GM19455 (cell line): ENCODE results near the gene SLC2A6.

Experiments used
- ATAC-seq: cut with Tn5 transposase; IDR thresholded peaks from one replicate; pipeline ENCODE4 v1.9.1; 2021; ENCODE audit not compliant: unreplicated experiment

SLC2A6 gene

DNA sequence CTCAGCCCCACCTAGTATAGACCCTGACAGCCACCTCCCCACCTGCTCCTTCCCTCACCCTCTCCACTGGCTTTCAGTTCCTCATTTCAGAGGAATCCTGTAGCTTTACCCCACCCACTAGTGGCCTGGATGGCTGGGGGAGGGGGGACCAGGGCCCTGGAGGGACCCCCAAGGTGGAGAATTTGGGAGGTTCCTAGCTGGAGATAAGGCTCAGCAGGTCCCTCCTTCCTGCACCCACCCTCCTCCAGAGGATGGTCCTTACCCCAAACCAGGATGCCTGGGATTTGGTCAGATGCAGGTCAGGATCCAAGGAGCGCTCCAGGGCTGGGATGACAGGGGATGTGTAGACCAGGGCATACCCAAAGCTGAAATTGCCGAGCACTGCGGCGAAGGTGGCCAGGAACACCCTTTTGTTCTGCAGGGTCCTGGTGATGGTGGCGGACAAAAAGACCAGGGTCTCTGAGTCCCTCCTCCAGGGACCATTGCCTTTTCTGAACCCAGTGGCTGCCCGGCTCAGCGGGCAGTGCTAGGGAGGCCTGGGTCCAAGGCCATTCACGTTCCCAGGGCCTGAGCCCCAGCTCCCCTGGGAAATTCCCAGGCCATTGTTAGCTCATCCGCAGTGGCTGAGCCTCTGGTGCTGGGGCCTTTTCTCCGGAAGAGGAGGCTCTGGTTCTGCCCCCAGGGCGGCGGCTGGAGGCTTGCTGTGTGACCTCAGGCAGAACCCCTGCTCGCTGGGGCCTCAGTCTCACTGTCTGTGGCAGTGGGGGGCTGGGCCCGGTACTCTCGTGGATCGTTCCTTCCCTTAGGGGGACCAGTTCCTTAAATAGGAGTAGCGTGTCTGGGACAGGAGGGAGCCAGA, 678 bp downstream of the SLC2A6 start:
- peak; percentile 47 for ATAC-seq

DNA sequence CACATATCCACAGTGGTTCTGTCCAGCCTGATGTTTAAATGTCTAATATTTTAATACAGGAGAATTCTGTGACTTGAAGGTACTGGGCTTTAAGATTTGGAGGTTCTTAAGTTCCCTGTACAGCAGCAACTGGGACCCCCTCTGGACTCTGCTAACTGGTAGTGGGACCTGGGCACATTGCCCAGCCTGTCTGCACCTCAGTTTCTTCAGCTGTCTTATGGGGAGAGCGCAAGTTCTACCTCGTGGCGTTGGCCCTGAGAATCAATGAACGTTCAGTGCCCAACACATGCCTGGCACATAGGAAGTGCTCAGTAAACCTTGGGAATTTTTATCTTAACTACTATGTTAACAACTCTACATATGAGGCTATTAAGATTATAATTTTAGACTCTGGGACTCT, 1.4 kb downstream of the SLC2A6 start:
- ATAC-seq, result no peak

DNA sequence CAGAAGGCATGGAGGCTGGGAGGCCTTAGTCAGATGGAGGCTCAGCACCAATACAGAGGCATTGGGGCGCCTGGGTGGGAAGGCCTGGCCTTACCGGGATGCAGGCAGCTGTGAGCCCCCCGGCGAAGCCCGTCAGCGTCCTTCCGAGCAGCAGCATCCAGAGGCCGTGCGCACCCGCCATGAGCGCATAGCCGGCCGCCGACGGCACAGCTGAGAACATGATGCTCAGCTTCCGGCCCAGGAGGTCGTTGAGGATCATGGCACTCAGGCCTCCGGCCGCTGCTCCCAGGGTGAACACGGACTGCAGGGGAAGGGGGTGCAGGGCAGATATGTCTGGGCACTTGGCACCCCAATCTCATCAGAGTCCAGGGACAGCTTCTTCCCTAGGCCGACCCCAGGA, 2.0 kb downstream of the SLC2A6 start:
- no peak for ATAC-seq

DNA sequence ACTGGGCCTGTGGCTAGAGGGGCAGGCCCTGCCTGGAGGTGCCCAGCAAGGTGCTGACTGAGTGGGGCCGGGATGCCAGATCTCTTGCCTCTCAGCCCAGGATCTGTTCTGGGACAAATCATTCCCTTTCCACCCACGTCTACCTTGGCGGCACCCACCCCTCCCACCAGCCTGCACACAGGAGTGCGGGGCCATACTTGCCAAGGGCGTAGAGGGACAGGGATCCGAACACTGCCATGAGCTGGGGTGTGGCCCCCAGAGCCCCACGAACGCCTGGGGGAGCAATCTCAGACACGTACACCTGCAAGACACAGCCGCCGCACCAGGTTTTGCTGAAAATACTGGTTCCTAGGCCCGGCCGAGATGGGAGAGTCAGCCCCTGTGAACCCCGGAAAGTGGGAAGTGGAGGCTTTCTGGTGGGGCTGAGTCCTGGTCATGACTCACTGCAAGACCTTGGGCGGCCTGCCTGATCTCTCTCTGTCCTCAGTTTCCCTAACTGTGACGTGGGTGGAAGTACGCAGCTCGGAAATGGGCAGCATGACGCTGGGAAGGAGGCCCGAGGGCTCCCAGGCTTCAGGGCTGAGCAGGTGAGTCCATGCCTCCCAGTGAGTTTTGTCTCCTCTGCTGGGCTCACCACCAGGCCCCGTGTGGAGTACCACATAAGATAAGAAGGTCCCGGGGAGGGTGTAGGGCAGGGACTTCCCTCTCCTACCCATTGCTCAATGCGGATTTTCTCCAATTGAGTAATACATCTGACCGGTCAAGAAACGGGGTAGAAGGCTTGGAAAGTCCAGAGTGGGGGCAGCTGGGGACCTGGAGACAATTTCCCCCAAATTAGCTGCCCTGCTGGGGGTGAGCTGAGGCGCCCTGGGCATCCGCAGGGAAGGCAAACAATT, 2.6 kb downstream of the SLC2A6 start:
- no peak for ATAC-seq

DNA sequence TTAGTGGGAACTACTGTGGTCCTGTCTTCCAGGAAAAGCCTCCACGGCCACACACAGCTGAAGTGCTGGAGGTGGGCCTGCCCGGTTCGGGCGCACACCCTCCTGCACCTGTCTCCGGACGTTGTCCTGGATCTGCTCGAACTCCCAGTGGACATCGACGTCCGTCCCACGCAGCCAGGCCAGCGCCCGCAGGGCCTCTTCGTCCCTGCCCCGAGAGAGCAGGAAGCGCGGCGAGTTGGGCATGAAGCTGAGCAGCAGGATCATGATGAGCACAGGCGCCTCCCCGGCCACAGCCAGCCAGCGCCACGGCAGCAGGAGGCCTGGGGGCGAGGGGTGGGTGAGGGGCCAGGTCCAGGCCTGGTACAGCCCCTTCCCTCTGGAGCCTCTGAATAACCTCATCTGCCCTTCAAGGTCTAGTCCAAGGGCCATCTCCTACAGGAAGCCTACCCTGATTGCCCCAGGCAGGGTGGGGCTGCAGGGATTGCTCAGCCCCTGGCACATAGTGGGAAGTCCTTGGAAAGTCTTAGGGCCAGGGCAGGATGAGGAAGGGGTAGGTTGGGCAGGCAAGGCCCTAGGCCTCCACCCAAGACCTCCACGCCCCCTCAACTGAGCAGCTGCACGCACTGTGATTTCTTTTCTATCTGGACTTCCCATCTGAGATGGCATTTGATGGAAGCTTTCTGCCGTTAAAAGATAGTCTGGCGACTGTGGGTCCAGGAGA, 3.4 kb downstream of the SLC2A6 start:
- no peak for ATAC-seq

DNA sequence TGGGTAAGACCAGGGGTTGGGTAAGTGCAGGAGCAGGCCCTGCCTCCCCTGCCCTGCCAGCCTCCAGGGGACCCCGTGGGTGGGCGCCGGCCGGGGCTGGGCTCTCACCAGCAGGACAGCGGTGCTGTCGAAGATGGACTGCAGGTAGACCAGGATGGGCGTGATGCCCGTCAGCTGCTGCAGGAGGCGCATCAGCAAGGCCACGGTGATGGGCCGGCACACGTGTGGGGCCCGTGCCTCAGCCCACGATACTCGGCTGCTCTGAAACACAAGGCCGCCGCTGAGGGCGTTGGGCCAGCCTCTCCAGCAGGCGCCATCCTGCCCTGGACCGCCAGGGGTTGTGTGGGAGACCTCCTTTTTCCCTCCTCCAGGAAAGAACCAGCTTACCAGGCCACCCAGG, 4.0 kb downstream of the SLC2A6 start:
- ATAC-seq, result no peak

DNA sequence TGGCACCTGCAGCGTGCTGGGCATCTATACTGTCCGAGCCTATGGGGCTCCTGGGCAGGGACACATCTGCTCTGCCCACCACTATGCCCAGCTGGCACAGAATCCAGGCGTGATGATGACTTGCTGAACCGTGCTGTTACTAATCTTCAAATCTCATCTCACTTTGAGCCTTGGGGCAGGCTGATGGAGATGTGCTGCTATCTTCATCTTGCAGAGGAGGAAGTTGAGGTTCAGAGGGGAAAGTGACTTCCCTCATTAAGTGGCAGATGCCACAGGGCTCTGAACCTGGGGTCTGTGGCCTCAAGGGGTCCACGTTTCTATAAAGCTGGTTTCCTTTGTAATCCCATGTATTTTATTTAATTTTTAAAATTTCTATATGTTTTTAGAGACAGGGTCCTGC, 4.7 kb downstream of the SLC2A6 start:
- no peak for ATAC-seq

DNA sequence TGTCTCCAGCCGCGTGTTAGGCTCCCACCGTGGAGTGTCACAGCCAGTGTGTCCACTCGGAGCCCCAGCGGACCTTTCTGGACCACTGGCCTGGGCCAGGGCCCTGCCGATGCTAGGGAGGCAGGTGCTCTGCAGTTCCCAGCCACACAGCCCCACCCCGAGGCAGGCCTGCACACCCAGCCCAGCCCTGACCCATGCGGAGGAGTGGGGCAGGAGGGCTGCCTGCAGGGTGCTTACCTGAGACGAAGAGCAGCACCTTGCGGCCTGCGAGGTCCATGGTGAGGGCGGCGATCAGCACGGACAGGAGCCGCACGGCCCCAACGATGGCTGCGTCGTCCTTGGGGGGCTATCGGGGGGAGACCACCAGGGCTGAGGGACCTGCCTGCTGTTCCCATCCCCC, 5.2 kb downstream of the SLC2A6 start:
- no peak for ATAC-seq

DNA sequence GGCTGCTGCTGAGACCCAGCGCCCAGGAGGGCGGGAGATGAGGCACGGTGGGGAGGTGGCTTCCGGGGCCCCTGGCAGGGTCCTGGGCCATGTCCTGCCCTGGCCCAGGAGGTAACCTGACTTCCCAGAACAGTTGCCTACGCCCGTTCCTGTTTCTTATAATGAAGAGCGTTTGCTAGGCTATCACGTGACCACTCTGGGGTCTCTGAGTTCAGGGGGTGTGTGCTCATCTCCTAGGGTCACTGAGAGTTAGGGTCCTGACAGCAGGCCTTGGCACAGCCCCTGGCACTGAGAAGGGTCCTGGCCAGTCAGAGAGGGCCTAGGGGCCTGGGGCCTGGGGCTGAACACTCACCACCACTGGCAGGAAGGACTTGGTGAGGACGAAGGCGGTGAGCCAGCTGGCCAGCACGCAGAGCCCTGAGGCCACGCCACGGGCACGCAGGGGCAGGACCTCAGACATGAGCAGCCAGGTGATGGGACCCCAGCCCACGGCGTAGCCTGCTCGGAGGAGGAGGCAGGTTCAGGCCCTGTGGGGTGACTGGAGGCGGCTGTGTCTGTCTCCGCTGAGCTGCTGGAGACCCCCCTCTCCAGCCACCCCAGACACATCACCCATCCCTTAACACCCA, 6.0 kb downstream of the SLC2A6 start:
- ATAC-seq, result no peak

DNA sequence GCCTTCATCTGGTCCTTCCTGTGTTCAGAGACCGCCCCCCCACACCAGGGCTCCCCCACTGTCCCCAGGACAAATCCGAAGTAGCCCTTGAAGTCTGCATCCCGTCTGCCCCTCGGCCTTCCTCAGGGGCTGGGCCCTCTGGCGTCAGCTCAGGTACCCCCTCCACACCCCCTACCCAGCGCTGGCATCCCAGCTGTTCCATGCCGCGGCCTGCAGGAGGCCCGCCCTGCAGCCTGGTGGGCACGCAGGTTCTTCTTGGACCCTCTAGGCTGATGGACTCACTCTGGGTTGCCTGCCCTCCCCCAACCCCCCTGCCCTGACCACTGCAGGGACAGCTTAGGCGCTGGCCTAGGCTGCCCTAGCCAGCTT, 6.6 kb downstream of the SLC2A6 start:
- ATAC-seq, result no peak

DNA sequence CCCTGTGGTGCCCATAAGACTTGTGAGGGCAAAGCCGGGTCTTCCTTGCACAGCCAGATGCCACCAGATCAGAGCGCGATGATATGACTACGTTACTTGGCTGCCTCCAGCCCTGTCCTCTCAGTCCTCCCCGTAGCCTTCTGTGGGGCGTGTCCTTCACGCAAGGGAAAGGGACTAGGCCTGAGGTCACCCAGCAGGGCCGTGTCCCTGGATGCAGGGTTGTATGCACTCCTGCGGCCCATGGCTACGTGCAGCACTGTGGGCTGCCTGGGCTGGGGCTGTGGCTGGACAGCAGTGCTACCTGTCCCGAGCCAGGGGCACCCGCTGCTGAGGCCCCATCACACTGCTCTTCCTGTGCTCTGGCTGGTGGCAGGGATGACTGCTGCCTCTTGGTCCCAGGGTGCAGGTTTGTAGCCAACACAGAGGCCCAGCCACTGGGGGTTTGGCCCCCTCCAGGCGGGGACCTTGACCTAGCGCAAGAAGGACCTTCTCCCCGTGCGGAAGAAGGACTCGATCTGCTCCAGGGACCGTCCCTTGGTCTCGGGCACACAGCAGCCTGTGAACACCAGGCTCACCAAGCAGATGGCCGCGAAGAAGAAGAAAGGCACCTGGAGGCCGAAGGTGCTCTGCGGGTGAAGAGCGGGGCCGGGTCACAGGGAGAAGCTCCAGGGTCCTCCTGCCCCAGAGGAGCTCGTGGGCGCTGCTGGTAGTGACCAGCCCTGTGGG, 7.2 kb downstream of the SLC2A6 start:
- ATAC-seq, result no peak

DNA sequence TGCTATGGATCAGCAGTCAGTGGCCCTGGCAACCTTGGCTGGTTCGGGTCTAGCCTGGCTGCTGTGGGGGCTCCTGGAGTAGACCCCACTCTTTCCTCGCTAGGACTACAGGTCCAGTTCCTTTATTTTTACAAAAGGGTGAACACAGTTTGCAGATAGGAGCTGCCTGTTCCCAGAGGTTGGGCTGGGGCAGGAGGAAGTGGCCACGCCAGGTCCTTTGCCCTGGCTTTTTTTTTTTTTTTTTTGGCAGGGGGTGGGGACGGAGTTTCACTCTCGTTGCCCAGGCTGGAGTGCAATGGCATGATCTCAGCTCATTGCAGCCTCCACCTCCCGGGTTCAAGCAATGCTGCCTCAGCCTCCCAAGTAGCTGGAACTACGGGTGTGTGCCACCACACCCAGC, 7.9 kb downstream of the SLC2A6 start:
- no peak for ATAC-seq

DNA sequence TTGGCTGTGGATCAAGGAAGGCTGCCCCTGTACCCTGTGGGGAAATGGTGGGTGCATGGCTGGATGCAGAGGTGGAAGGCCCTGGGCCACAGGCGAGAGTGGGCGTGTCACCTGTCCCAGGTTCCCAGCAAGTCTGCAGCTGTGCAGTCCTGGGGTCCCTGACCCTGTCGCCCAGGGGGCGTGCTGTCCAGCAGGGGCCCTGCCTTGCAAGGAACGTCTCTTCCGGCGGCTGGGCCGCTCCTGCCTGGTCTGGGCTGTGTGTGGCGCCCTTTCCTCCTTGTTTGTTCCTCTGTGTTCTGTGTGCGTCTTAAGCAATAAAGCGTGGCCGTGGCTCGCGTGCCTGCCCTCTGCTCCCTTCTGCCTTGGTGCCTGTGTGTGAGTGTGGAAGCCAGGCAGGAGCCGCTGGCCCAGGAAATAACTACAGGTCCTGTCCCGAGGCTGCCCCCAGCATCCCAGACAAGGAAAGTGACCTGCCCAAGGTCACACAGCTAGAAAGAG, 8.4 kb downstream of the SLC2A6 start:
- ATAC-seq, result no peak

DNA sequence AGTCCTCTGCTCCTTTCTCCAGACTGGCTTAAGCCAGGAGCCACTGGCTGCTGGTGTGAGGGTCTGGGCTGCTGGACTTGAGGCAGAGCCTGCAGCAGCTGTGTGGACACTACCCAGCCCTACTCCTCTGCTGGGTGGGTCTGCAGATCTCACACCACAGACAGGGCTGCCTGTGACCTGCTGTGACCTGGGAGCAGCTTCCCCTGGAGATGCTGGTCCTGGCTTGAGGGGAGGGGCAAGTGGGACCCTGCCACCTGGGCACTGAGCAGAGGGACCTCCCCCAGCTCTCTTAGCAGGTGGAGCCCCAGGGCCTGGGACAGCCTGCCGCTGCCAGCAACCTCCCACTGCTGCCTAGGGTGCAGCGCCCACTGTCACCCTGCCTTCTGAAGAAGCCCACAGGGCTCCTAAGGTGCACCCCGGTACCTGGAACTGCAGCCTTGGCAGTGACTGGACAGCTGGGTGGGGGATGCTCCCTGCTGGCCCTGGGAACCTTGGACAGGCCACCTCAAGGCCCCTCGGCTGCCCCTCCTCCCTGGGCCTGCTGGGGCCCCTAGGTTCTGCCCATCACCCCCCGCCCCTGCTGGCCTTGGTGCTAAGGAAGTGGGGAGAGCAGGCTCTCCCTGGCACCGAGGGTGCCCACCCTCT, 10.0 kb downstream of the SLC2A6 start:
- no peak for ATAC-seq

DNA sequence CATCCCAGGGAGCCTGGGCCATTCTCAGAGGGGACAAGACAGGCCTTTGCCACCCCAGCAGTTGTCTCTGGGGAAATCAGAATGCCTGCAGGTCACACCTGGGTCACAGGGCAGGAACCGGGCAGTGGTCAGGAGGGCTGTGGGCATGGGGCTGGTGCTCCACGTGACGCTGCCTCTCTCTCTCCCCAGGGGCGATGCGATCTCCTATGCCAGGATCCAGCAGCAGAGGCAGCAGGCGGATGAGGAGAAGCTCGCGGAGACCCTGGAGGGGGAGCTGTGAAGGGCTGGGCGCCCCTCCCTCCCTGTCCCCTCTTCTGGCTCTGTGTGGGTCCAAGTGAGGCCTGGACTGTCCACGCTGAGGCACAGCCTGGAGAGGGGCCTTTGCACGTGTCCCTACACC, 10.5 kb downstream of the SLC2A6 start:
- no peak for ATAC-seq

DNA sequence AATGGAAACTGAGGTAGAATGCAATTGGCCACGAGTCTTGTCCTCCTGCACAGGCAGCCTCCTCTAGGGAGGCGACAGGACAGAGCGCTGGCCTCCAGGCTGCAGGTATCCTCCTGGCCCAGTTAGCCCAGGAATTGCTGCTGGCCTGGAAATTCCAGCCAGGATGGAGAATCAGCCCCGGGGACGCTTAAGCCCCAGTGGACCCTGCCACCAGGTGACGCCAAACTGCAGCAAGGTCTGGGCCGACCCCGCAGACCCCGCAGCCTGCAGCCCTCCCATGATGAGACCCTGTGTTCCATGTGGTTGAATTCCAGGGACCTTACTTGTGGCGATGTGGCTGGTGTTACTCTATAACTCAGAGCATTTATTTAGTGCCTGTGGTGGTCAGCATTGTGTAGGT, 11.8 kb downstream of the SLC2A6 start:
- ATAC-seq, result no peak

DNA sequence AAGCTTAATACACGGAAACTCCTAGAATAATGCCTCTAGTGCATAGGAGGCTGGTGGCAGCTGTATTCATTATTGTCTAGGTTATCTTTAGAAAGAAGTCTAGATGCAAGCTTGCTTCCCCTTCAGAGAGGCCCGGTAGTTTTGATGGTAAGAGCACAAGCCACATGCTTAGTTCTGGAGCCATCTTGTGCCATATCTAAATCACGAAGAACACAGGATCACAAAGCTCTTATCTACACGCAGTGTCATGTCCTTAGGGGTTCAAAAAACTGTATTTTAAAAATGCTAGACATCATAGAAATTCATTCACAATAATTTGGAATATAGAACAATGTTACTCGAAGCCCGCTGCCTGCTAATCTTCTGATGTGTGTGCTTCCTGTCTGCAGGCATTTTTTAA, 12.9 kb downstream of the SLC2A6 start:
- no peak for ATAC-seq

DNA sequence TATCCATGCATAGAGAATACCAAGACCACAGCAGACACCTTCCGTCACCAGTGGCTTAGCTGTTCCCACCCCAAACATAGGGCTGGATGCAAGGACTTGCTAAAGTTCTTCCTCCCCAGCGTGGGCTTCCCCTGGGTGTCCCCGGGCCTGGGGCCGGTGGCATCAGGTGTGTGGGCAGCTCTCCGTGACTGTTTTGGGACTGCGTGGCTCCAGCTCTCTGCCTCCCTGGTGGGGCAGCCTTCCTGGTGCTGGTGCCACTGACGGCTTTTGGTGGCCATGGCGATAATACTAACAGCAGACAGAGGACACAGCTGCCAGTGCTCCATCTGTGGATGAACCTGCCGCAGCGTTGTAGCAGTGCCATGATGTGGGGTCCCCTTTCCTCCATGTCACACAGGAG, 14.3 kb downstream of the SLC2A6 start:
- no peak for ATAC-seq

DNA sequence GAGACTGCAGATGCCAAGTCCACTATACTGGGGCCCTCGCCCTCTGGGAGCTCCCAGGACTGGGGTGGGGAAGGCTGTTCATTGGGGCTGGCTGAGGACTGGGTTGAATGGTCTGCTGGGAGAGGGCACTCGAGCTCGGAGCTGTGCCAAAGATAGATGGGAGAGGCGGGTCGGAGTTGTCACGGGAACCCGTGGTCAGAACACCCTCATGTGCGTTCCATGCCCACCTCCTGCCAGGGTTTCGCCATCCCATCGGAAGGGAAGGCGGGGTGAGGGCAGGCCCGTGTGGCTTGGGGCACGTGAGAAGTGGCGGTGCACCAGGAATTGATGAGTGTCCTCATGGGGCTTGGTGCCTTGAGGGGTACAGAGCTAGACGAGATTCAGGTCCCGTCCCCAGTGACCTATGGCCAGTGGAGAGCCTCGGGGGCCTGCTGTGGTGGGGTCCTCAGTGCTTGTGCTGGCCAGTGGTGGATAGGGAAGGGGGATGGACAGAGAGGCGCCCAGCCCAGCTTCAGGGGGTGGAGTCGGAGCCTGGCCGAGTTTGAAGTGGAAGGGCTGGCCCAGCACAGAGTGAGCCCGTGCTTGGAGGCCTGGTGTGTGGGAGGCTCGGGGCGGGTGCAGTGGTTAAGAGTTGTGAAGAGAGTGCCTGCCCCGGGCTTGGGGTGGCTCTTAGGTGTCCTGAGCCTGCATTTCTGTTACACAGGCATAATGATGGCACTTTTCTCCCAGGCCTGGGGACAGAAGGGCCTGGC, 14.9 kb downstream of the SLC2A6 start:
- ATAC-seq, result no peak
